Measurements from ENCODE around the gene PP2D1.
A peak's percentile ranks its signal among the peaks of the same experiment; 100 is the strongest.

Gene PP2D1

GRCh38 chr3:19945969-19946831, 65.9 kb downstream of the PP2D1 start:
- POLR2A ChIA-PET = no interaction called here
- Histone ChIP-seq H3K4me1 (ENCODE audit: control extremely low read depth in 1 of 4, control insufficient read depth in 4 of 4, insufficient read depth in 4 of 4, low read length in 3 of 4) (peaks cover 3 to 24% (median 20%) of the 10 kb centered on the region in 4 experiments), H3K9me3 (ENCODE audit: control extremely low read depth in 1 of 5, control insufficient read depth in 4 of 5, insufficient read depth in 2 of 5, low read depth in 1 of 5, low read length in 4 of 5) (no peaks in the 10 kb centered on the region), H3K36me3 (ENCODE audit: control insufficient read depth in 4 of 4, insufficient read depth in 4 of 4, low read length in 3 of 4) (peaks cover 0 to 5% (median 2%) of the 10 kb centered on the region in 4 experiments), H3K27me3 (replicated peaks in 2 of 5; ENCODE audit: control insufficient read depth in 4 of 5, insufficient read depth in 5 of 5, low read length in 4 of 5) (no peaks in the 10 kb centered on the region), H3K27ac (ENCODE audit: insufficient read depth in 1 of 2, low read depth in 1 of 2, low read length in 2 of 2, poor library complexity in 1 of 2, severe bottlenecking in 2 of 2) (peak overlapping the region; percentile 92 to 95), H3K4me3 (ENCODE audit: control insufficient read depth in 1 of 7, extremely low read depth in 1 of 7, insufficient read depth in 4 of 7, low read depth in 2 of 7, low read length in 6 of 7) (peak overlapping the region; percentile 83 to 98 (median 97))
- WGBS (ENCODE audit: insufficient coverage) = 61% methylated on average over 19 of the region's 26 CpGs
- peak in 2 of 3 donors; percentile 71 to 78 for DNase-seq
- CTCF ChIA-PET = interaction anchor here (1.6 kb wide), 1 partner anchor 94 kb away, joined by 6 read pairs; the partner anchor contains the start of gene KAT2B

- Histone ChIP-seq H3K27me3 (replicated peaks in 2 of 5; ENCODE audit: control insufficient read depth in 4 of 5, insufficient read depth in 5 of 5, low read length in 4 of 5) (no peaks in the 10 kb centered on the region), H3K9me3 (ENCODE audit: control extremely low read depth in 1 of 5, control insufficient read depth in 4 of 5, insufficient read depth in 2 of 5, low read depth in 1 of 5, low read length in 4 of 5) (no peaks in the 10 kb centered on the region), H3K36me3 (ENCODE audit: control insufficient read depth in 4 of 4, insufficient read depth in 4 of 4, low read length in 3 of 4) (peaks cover 0 to 3% (median 0%) of the 10 kb centered on the region in 4 experiments), H3K4me3 (ENCODE audit: control insufficient read depth in 1 of 7, extremely low read depth in 1 of 7, insufficient read depth in 4 of 7, low read depth in 2 of 7, low read length in 6 of 7) (no peak overlapping the region), H3K27ac (ENCODE audit: insufficient read depth in 1 of 2, low read depth in 1 of 2, low read length in 2 of 2, poor library complexity in 1 of 2, severe bottlenecking in 2 of 2) (no peak overlapping the region), H3K4me1 (ENCODE audit: control extremely low read depth in 1 of 4, control insufficient read depth in 4 of 4, insufficient read depth in 4 of 4, low read length in 3 of 4) (peaks cover 3 to 24% (median 20%) of the 10 kb centered on the region in 4 experiments)
- ChIA-PET POLR2A (no interaction called here), CTCF (interaction anchor here (1.6 kb wide), 1 partner anchor 95 kb away, joined by 6 read pairs; the partner anchor contains the start of gene KAT2B)
- 93% methylated on average over 8 of the region's 9 CpGs for WGBS (ENCODE audit: insufficient coverage)
- no peak for DNase-seq
These were observed 66.5 kb downstream of the PP2D1 start for GRCh38 chr3:19945534-19945933.

- DNase-seq = no peak
These were observed 71.4 kb downstream of the PP2D1 start for GRCh38 chr3:19940643-19941042.

GRCh38 chr3:19938295-19938627, 73.8 kb downstream of the PP2D1 start:
- H3K27ac ChIP-seq (ENCODE audit: insufficient read depth in 1 of 2, low read depth in 1 of 2, low read length in 2 of 2, poor library complexity in 1 of 2, severe bottlenecking in 2 of 2) = no peak overlapping the region
- H3K4me1 ChIP-seq (ENCODE audit: control extremely low read depth in 1 of 4, control insufficient read depth in 4 of 4, insufficient read depth in 4 of 4, low read length in 3 of 4) = peaks cover 0 to 10% (median 2%) of the 10 kb centered on the region in 4 experiments
- H3K36me3 ChIP-seq (ENCODE audit: control insufficient read depth in 4 of 4, insufficient read depth in 4 of 4, low read length in 3 of 4) = no peaks in the 10 kb centered on the region
- no CpG with 5 or more reads among the region's 1 CpG for WGBS (ENCODE audit: insufficient coverage)
- H3K9me3 ChIP-seq (ENCODE audit: control extremely low read depth in 1 of 5, control insufficient read depth in 4 of 5, insufficient read depth in 2 of 5, low read depth in 1 of 5, low read length in 4 of 5) = peaks cover 0 to 2% (median 0%) of the 10 kb centered on the region in 5 experiments
- H3K27me3 ChIP-seq (replicated peaks in 2 of 5; ENCODE audit: control insufficient read depth in 4 of 5, insufficient read depth in 5 of 5, low read length in 4 of 5) = peaks cover 0 to 27% (median 4%) of the 10 kb centered on the region in 5 experiments
- H3K4me3 ChIP-seq (ENCODE audit: control insufficient read depth in 1 of 7, extremely low read depth in 1 of 7, insufficient read depth in 4 of 7, low read depth in 2 of 7, low read length in 6 of 7) = no peak overlapping the region
- ChIA-PET CTCF (no interaction called here), POLR2A (no interaction called here)
- DNase-seq = no peak

More at GRCh38 chr3:19940643-19941042, 71.4 kb downstream of the PP2D1 start:
- H3K4me3 ChIP-seq (ENCODE audit: control insufficient read depth in 1 of 7, extremely low read depth in 1 of 7, insufficient read depth in 4 of 7, low read depth in 2 of 7, low read length in 6 of 7) = no peak overlapping the region
- WGBS (ENCODE audit: insufficient coverage) = 100% methylated on average over 1 of the region's 1 CpG
- ChIA-PET CTCF (no interaction called here), POLR2A (no interaction called here)
- H3K36me3 ChIP-seq (ENCODE audit: control insufficient read depth in 4 of 4, insufficient read depth in 4 of 4, low read length in 3 of 4) = no peaks in the 10 kb centered on the region
- peaks cover 0 to under 1% (median 0%) of the 10 kb centered on the region in 4 experiments for H3K4me1 ChIP-seq (ENCODE audit: control extremely low read depth in 1 of 4, control insufficient read depth in 4 of 4, insufficient read depth in 4 of 4, low read length in 3 of 4)
- H3K27me3 ChIP-seq (replicated peaks in 2 of 5; ENCODE audit: control insufficient read depth in 4 of 5, insufficient read depth in 5 of 5, low read length in 4 of 5) = peaks cover 0 to 10% (median 0%) of the 10 kb centered on the region in 5 experiments
- H3K9me3 ChIP-seq (ENCODE audit: control extremely low read depth in 1 of 5, control insufficient read depth in 4 of 5, insufficient read depth in 2 of 5, low read depth in 1 of 5, low read length in 4 of 5) = peaks cover 0 to 2% (median 0%) of the 10 kb centered on the region in 5 experiments
- H3K27ac ChIP-seq (ENCODE audit: insufficient read depth in 1 of 2, low read depth in 1 of 2, low read length in 2 of 2, poor library complexity in 1 of 2, severe bottlenecking in 2 of 2) = no peak overlapping the region

DNA sequence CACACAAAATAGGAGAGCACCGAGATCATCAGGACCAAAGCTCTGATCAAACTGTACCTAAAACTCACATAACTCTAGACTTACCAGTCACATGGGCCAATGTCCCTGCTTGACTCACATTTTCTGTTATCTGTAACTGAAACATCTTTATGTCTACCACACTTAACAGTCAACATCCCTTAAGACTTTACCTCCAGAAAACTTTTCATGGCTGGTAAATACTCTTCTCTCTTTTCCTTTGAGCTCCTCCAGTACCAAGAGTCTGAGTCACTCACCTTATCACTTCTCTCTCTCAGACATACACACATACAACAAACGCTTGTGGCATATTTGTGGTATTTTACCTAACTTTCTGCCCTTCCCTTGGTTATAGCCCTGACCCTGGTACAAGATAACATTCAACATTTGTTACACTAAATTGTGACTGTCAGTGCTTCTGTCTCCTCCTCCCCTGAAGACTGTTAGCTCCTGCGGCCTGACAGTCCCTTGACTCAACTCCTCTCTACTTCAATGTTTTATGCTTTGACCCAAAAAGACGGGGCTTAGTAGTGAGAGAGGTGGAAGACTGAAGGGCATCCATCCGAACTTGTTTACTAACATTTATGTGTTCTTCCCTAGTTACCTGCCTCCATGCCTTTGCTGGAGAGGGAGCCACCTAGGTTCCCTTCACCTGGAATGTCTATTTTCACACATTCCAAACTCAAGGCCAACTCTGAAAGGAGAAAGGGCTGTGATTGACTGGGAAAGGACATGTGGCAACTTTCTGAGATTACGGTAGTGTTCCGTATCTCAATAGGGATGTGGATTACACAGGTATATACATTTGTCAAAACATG, 74.4 kb downstream of the PP2D1 start:
- Histone ChIP-seq H3K4me1 (ENCODE audit: control extremely low read depth in 1 of 4, control insufficient read depth in 4 of 4, insufficient read depth in 4 of 4, low read length in 3 of 4) (peaks cover 0 to 15% (median 5%) of the 10 kb centered on the region in 4 experiments), H3K27me3 (replicated peaks in 2 of 5; ENCODE audit: control insufficient read depth in 4 of 5, insufficient read depth in 5 of 5, low read length in 4 of 5) (peaks cover 0 to 30% (median 4%) of the 10 kb centered on the region in 5 experiments), H3K9me3 (ENCODE audit: control extremely low read depth in 1 of 5, control insufficient read depth in 4 of 5, insufficient read depth in 2 of 5, low read depth in 1 of 5, low read length in 4 of 5) (peaks cover 0 to 2% (median 0%) of the 10 kb centered on the region in 5 experiments), H3K36me3 (ENCODE audit: control insufficient read depth in 4 of 4, insufficient read depth in 4 of 4, low read length in 3 of 4) (no peaks in the 10 kb centered on the region), H3K27ac (ENCODE audit: insufficient read depth in 1 of 2, low read depth in 1 of 2, low read length in 2 of 2, poor library complexity in 1 of 2, severe bottlenecking in 2 of 2) (peak overlapping the region in 1 of 2 experiments; percentile 30), H3K4me3 (ENCODE audit: control insufficient read depth in 1 of 7, extremely low read depth in 1 of 7, insufficient read depth in 4 of 7, low read depth in 2 of 7, low read length in 6 of 7) (no peak overlapping the region)
- ChIA-PET CTCF (interaction anchor here (1.1 to 1.3 kb wide), 2 partner anchors 10 to 15 kb away, joined by 3 read pairs; no protein-coding TSS in a partner anchor), POLR2A (no interaction called here)
- DNase-seq = peak in 2 of 3 donors; percentile 33 to 50
- WGBS (ENCODE audit: insufficient coverage) = 77% methylated on average over 2 of the region's 7 CpGs

Data from common myeloid progenitor, CD34-positive (primary cell).